Glomerular visceral epithelial cell (primary cell): Measurements from ENCODE around the gene CRIP3.
"Not testable (repeated sequence)": the region's sequence is repeated elsewhere in the genome, so short reads cannot be mapped to it uniquely, and the experiment has no call there.

Experiments
- DNase-seq: peaks from one replicate; pipeline ENCODE4 v3.0.0-alpha.2; 2016; ENCODE audit errors: extremely low spot score

CRIP3 gene

GRCh38 chr6:43306086-43306485 lies 2.5 kb downstream of the CRIP3 start:
- DNase-seq: peak; percentile 40

- DNase-seq: no peak
Measured at GRCh38 chr6:43304882-43305281, 3.7 kb downstream of the CRIP3 start.

DNA sequence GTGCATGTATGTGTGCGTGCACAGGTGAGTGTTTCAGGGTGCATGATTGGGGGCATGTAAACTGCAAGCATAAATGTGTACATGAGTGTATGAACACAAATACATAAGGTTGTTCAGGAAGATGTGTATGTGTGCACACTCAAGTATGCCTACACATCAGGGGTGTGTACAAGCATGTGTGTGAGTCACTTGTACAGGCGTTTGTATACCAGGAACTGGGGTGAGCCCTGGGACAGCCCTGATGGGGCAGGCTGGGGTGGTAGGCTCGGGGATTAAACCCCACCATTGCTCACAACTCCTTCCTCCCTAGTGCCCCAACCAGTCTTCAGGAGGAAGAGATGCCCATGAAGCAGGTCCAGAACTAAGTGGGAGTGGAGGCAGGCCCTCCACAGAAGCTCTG lies 4.3 kb downstream of the CRIP3 start:
- no peak for DNase-seq

- DNase-seq: no peak
Measured at GRCh38 chr6:43303751-43304331, 4.8 kb downstream of the CRIP3 start.

- not testable (repeated sequence) for DNase-seq
Measured at GRCh38 chr6:43303006-43303405, 5.6 kb downstream of the CRIP3 start.

DNA sequence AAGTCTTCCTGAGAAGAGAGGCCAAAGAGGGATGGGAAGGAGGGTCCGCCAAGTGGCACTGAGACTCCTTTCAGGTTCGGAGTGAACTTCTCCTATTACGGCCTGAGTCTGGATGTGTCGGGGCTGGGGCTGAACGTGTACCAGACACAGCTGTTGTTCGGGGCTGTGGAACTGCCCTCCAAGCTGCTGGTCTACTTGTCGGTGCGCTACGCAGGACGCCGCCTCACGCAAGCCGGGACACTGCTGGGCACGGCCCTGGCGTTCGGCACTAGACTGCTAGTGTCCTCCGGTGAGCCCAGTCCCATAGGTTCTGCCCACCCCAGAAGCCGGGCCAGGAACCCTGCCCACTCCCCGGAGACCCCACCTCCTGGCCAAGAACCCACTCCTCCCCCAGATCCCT lies 6.5 kb downstream of the CRIP3 start:
- DNase-seq: no peak

GRCh38 chr6:43301081-43301870 lies 7.3 kb downstream of the CRIP3 start:
- no peak for DNase-seq

DNA sequence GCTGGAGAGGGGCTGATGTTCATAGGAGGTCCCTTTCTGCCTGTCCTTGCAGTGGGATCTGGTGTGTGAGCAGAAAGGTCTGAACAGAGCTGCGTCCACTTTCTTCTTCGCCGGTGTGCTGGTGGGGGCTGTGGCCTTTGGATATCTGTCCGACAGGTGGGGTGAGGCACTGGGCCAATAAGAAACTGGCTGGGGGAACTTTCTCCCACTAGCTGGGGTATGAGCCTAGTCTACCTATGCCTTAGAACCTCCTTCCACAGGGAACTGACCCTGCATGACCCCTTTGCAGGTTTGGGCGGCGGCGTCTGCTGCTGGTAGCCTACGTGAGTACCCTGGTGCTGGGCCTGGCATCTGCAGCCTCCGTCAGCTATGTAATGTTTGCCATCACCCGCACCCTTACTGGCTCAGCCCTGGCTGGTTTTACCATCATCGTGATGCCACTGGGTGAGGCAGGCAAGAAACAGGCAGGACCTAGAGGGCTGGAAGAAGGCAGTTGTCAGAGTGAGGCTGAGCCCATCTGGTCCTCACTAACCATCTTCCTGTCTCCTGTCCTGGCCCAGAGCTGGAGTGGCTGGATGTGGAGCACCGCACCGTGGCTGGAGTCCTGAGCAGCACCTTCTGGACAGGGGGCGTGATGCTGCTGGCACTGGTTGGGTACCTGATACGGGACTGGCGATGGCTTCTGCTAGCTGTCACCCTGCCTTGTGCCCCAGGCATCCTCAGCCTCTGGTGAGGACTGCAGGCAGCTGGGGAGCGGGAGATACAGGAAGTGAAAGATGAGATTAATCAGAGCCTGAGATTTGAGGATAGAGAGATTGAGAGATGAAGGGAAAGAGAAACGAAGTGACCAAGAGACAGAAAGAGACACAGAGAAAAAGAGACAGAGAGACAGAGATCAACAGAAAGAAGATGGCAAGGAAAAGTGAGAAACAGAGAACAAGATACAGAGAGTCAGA lies 9.0 kb downstream of the CRIP3 start:
- no peak for DNase-seq

DNA sequence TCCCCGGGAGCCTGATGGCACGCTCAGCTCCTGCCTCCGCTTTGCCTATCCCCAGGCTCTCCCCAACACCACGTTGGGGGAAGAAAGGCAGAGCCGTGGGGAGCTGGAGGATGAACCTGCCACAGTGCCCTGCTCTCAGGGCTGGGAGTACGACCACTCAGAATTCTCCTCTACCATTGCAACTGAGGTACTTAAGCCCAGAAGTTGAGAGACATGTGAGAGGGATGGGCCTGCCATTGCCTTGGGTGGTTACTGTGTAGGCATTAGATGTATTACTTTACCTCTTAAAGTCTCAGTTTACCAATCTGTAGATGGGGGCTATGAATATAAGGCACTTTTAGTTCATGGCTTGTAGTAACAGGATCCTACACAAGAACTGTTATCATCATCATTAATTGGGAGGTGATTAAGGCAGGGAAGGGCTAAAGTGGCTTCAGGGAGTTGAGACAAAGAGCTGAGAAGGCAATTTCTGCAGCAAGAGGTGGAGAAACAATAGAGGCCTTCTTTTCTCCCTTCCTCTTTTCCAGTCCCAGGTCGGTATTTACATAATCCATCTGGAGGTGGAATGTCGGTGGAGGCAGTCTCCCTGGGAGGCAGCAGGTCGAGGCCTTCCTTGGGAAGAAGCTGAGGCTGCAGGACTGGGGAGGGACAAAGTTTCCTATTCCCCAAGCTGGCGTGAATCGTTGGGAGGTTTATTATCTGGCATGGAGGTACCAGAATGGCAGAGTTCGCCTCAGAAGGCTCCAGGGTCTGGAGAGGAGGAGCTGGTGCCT lies 9.9 kb downstream of the CRIP3 start:
- no peak for DNase-seq

DNA sequence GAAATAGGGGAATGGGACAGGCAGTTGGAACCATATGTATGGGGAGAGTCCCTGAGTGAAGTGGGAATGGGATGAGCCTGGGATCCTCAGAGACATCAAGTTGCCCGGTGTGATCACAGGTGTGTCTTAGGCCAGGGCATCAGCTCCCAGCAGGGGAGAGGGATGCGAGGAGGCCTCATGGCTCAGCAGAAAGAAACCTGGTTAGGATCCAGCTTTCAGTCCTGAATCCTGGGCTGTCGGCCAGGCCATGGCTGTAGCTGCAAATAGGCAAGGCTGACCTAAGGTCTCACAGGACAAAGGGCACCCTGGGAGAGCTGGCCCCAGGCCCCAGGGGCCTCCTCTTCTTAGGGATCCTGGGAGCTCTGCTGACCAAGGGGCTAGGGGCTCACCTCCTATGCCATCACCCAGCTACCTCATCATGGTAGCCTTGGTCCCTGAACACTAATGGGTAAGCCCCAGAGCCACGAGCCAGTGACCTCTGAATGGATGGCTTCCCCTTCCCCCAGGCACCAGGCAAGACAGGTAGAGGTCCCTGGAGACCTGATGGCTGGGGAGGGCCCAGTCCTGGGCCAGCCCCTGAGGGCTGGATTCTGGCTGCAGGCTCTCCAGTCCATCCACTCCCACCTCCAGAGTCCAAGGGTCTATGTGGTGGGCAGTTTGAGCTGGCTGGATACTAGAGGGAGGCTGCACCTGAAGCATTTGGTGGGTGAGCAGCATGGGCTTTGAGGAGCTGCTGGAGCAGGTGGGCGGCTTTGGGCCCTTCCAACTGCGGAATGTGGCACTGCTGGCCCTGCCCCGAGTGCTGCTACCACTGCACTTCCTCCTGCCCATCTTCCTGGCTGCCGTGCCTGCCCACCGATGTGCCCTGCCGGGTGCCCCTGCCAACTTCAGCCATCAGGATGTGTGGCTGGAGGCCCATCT lies 10.7 kb downstream of the CRIP3 start, which contains the start of gene SLC22A7:
Gene SLC22A7, plus strand, starts transcription at position 617 of the 921 bp plus-strand sequence. Its CDS starts 99 bp downstream, at position 716.
- no peak for DNase-seq

GRCh38 chr6:43296780-43297497 lies 11.7 kb downstream of the CRIP3 start:
- DNase-seq: no peak

DNA sequence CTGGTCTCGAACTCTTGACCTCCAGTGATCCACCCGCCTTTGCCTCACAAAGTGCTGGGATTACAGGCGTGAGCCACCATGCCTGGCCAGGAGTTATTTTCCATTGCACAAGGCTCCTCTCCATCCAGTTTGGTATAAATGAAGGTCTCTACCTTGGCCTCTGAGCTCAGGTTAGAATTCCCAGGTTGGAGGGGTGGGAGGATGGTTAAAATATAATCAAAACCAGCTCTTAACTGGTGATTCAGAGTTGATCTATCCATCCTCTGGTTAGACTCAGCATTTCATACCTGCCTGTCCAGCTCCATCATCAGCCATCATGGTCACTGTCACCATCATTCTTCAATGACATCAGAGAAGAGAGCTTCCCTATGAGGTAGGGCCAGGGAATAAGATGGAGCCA lies 13.2 kb downstream of the CRIP3 start:
- DNase-seq: no peak

DNA sequence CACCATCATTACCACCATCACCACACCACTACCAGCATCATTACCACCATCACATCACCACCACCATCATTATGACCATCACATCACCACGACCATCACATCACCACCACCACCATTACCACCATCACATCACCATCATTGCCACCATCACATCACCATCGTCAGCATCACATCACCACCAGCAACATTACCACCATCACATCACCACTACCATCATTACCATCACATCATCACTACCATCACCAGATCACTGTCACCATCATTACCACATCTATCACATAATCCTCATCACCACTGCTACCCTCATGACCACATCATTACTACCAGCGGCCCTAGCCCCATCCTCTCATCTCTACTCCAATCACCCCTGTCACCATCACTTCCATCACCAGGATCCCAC lies 14.1 kb downstream of the CRIP3 start:
- DNase-seq: no peak

DNA sequence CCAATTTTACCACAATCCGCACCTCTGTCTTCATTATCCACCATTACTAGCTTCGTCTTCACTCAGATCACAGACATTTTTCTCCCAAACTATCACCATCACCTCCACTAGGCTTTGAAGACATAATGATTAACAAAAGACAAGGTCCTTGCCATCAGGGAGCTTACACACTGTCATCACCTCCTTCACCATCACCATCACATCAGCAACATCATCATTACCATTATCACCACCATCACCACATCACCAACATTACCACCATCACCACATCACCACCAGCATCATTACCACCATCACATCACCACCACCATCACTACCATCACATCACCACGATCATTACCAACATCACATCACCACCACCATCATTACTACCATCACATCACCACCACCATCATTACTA lies 14.9 kb downstream of the CRIP3 start:
- DNase-seq: no peak

DNA sequence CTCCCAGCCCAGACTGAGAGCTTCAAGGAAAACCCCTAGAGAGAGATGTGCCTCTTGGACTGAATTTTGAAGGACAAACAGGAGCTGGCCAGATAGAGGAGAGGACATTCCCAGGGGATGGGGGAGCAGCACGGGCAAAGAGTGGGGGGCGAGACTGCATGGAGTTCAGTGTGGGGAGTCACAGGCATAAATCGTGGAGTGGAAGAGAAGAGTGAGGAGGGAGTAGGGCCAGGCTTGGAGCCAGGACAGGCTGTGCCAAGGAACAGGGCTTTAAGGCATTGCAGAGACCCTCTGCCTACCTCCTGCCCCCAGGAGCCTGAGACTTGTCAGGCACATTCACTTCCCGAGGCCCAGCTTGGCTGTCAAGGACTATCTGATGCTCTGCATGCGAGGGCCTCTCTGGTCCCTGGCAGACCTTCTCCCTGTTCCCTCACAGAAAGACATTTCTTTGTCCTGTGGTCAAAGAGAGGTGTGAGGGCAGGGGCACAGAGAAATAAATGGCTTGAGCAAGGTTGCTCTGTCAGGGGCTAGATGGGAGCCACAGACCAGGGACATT lies 15.8 kb downstream of the CRIP3 start:
- DNase-seq: no peak

DNA sequence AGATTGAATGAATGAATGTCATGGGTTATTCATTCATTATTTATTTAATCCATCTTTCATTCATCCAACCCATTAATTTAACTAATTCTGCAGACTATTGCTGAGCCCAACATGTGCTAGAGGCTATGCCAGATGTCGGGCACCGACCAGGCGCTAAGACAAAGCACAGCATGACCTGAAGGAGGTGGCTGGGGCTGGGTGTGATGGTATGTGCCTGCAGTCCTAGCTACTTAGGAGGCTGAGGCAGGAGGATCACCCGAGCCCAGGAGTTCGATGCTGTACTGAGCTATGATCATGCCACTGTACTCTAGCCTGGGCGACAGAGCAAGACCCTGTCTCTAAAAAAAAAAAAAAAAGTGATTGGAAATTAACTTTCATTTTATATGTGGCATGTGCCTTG lies 16.3 kb downstream of the CRIP3 start:
- no peak for DNase-seq

DNA sequence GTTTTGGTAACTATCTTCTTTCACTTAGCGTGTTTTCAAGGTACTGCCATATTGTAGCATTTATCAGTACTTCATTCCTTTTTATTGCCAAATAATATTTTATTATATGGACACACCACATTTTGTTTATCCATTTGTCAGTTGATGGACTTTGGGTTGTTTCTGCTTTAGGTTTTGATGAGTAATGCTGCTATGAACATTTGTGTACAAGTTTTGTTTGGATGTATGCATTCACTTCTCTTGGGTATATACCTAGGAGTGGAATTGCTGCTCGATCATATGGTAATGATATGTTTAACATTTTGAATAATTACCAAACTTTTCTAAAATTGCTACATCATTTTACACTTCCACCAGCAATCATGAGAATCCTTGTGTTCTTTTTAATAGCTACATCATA lies 16.9 kb downstream of the CRIP3 start:
- no peak for DNase-seq

DNA sequence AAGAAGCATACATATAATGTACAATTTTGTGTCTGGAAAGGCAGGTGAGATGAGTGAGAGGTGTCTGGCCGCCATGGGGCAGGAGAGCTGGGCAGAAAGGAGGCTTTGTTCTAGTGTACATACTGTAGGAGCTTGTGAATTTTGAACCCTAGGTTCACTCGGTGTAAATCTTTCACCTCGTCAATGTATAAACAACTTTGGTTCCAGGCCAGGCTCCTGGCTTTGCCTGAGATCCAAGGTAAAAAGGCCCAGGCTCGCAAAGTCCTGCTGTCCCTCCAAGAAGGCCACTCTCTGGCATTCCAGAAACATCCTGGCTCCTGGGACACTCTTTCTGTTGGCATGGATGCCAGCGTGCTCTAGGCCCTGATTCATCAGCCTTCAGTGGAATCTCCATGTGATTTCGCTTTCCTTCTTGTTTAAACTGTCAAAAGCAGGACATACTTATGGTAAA lies 17.7 kb downstream of the CRIP3 start:
- DNase-seq: no peak

DNA sequence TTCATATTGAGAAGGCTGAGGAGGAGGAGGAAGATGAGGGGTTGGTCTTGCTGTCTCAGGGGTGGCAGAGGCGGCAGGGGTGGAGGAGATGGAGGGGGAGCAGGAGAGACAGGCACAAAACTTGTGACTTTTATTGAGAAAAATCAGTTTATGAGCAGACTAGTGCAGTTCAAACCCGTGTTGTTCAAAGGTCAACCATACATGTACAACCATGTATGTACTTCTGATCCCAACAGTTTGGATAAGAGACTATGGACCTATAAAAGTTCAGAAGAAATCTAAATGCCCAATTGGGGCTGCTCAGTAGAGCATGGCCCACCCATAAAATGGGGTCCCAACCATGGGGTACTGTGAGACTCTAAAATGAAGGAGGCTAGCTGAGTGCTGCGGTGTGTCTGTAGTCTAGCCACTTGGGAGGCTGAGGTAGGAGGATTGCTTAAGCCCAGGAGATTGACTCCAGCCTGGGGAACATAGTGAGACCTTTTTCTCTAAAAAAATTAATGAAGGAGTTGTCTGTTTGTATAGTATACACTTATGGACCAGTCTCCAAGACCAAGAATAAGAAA lies 18.2 kb downstream of the CRIP3 start:
- no peak for DNase-seq
